MCF 10A (cell line): ENCODE data around the gene NAT8L. TPM values are rescaled to one million over a fixed set of nuclear protein-coding genes. Genes with fewer than 3 reads are reported as not detected.

ENCODE experiments used
- BruUV-seq: library from RNA; stranded (reverse); fragments of 400-500 nt; replicated peaks from 2 replicates; lab custom pipeline; 2021; lab: Mats Ljungman, UMichigan
- CTCF ChIA-PET: fragments of 300-600 bp; sonication (Branson Sonifier 250); formaldehyde crosslinking; extraction: SDS; loops from one replicate; lab custom pipeline; 2021; ENCODE audit warnings: antibody characterized with exemption, inconsistent platforms; lab: Yijun Ruan, JAX
- POLR2A ChIA-PET: fragments of 300-600, 350-650 bp; sonication (Branson Sonifier 250); formaldehyde crosslinking; extraction: SDS; loops from one replicate; lab custom pipeline; 2020; ENCODE audit warnings: antibody characterized with exemption, inconsistent platforms; lab: Yijun Ruan, JAX
- DNase-seq: peaks from one replicate; pipeline ENCODE4 v3.0.0-alpha.2; 2018; ENCODE audit not compliant: unreplicated experiment
- H3K27ac Mint-ChIP-seq: one replicate; pipeline ENCODE4 v1.8.0; 2022; ENCODE audit warnings: mild to moderate bottlenecking, low read depth, mixed read lengths; ENCODE audit not compliant: unreplicated experiment
- H3K27me3 Mint-ChIP-seq: one replicate; pipeline ENCODE4 v1.8.0; 2022; ENCODE audit warnings: mixed read lengths; ENCODE audit not compliant: insufficient read depth, unreplicated experiment
- H3K36me3 Mint-ChIP-seq: one replicate; pipeline ENCODE4 v1.8.0; 2022; ENCODE audit warnings: mild to moderate bottlenecking, moderate library complexity, mixed read lengths; ENCODE audit not compliant: insufficient read depth, unreplicated experiment
- H3K4me1 Mint-ChIP-seq: one replicate; pipeline ENCODE4 v1.8.0; 2022; ENCODE audit warnings: mixed read lengths; ENCODE audit not compliant: insufficient read depth, unreplicated experiment
- H3K4me3 Mint-ChIP-seq: one replicate; pipeline ENCODE4 v1.8.0; 2022; ENCODE audit warnings: mild to moderate bottlenecking, moderate library complexity, mixed read lengths; ENCODE audit not compliant: unreplicated experiment
- H3K9me3 Mint-ChIP-seq: one replicate; pipeline ENCODE4 v1.8.0; 2022; ENCODE audit warnings: mixed read lengths; ENCODE audit not compliant: unreplicated experiment
- CTCF ChIP-seq: fragments of 200-600 bp; IDR thresholded peaks from one replicate; pipeline ENCODE4 v1.8.0; 2022; ENCODE audit warnings: antibody characterized with exemption, mild to moderate bottlenecking; ENCODE audit not compliant: unreplicated experiment
- intact Hi-C: fragments of 100-400 bp; cut with micrococcal nuclease; formaldehyde crosslinking; loops from 2 replicates; pipeline ENCODE4 v1.14.1; 2022
- total RNA-seq: library from RNA; stranded (reverse); gene quantifications from 2 replicates; pipeline ENCODE4 v1.2.3, GENCODE V29; 2022

The NAT8L gene
- total RNA-seq, 1 experiment from 2014 or later: 0.79 TPM

GRCh38 chr4:2059726-2060602 lies 837 bp downstream of the NAT8L start:
- no TSS peak for BruUV-seq
- intact Hi-C loops: no loop called here
- no peak for DNase-seq
- no peaks in the 10 kb centered on the region for H3K4me1 Mint-ChIP-seq
- H3K9me3 Mint-ChIP-seq: no peaks in the 10 kb centered on the region
- H3K27ac Mint-ChIP-seq: no peak overlapping the region
- H3K27me3 Mint-ChIP-seq: peaks cover 12% of the 10 kb centered on the region
- TF ChIP-seq CTCF: no peak
- peaks cover 5% of the 10 kb centered on the region for H3K36me3 Mint-ChIP-seq
- H3K4me3 Mint-ChIP-seq: no peak overlapping the region
- POLR2A ChIA-PET: no interaction called here
- CTCF ChIA-PET: interaction anchor here (0.6 kb wide), 1 partner anchor 86 kb away, joined by 3 read pairs; no protein-coding TSS in a partner anchor

- no peak for DNase-seq
- Mint-ChIP-seq H3K27me3 (peaks cover 6% of the 10 kb centered on the region), H3K36me3 (peaks cover 5% of the 10 kb centered on the region), H3K27ac (no peak overlapping the region), H3K4me1 (no peaks in the 10 kb centered on the region), H3K9me3 (no peaks in the 10 kb centered on the region), H3K4me3 (no peak overlapping the region)
- no peak for TF ChIP-seq CTCF
- POLR2A ChIA-PET: no interaction called here
- intact Hi-C loops: no loop called here
- CTCF ChIA-PET: no interaction called here
- no TSS peak for BruUV-seq
Measured at GRCh38 chr4:2060611-2061185, 1.6 kb downstream of the NAT8L start.

- H3K4me3 Mint-ChIP-seq: no peak overlapping the region
- H3K27me3 Mint-ChIP-seq: no peaks in the 10 kb centered on the region
- H3K36me3 Mint-ChIP-seq: peaks cover 5% of the 10 kb centered on the region
- no TSS peak for BruUV-seq
- no peak for TF ChIP-seq CTCF
- H3K27ac Mint-ChIP-seq: no peak overlapping the region
- ChIA-PET CTCF (interaction anchor here (0.6 kb wide), 1 partner anchor 649 kb away, joined by 4 read pairs; no protein-coding TSS in a partner anchor), POLR2A (no interaction called here)
- H3K9me3 Mint-ChIP-seq: no peaks in the 10 kb centered on the region
- intact Hi-C loops: no loop called here
- DNase-seq: no peak
- H3K4me1 Mint-ChIP-seq: no peaks in the 10 kb centered on the region
Measured at GRCh38 chr4:2061186-2062131, 2.3 kb downstream of the NAT8L start.
